ENCODE measurements around the gene GNG14. TPM values are rescaled to one million over a fixed set of nuclear protein-coding genes. Genes with fewer than 3 reads are reported as not detected.
"Not testable (repeated sequence)": the region's sequence is repeated elsewhere in the genome, so short reads cannot be mapped to it uniquely, and the experiment has no call there.

The GNG14 gene
- total and polyA plus RNA-seq, 2 donors = 0.14 TPM; not detected in 1

- 51% methylated on average over 26 of the region's 26 CpGs for WGBS
- peaks cover 33 to 37% of the 10 kb centered on the region in 2 donors for H3K36me3 ChIP-seq (ENCODE audit: control insufficient read depth in 2 of 2, insufficient read depth in 2 of 2, low read length in 1 of 2)
- H3K4me1 ChIP-seq (ENCODE audit: control insufficient read depth in 2 of 2, insufficient read depth in 2 of 2, low read length in 2 of 2) = peaks cover 22 to 42% of the 10 kb centered on the region in 2 donors
- H3K9me3 ChIP-seq (ENCODE audit: control insufficient read depth in 2 of 2, insufficient read depth in 1 of 2, low read length in 1 of 2) = no peaks in the 10 kb centered on the region
- peak overlapping the region; percentile 91 for H3K27ac ChIP-seq (ENCODE audit: low read depth in 1 of 2, low read length in 1 of 2)
- H3K4me3 ChIP-seq (ENCODE audit: low read length in 2 of 2) = peak overlapping the region; percentile 92 to 99
- H3K27me3 ChIP-seq (ENCODE audit: control insufficient read depth in 2 of 2, insufficient read depth in 1 of 2, low read length in 1 of 2) = no peaks in the 10 kb centered on the region
- DNase-seq (ENCODE audit: low read depth in 6 of 9, low spot score in 9 of 9) = no peak
These were observed 17.5 kb upstream of the GNG14 start for GRCh38 chr19:12670159-12670928.

GRCh38 chr19:12672744-12673143 is 15.1 kb upstream of the GNG14 start:
- Histone ChIP-seq H3K9me3 (ENCODE audit: control insufficient read depth in 2 of 2, insufficient read depth in 1 of 2, low read length in 1 of 2) (no peaks in the 10 kb centered on the region), H3K4me3 (ENCODE audit: low read length in 2 of 2) (no peak overlapping the region), H3K36me3 (ENCODE audit: control insufficient read depth in 2 of 2, insufficient read depth in 2 of 2, low read length in 1 of 2) (peaks cover 55 to 58% of the 10 kb centered on the region in 2 donors), H3K27me3 (ENCODE audit: control insufficient read depth in 2 of 2, insufficient read depth in 1 of 2, low read length in 1 of 2) (no peaks in the 10 kb centered on the region), H3K27ac (ENCODE audit: low read depth in 1 of 2, low read length in 1 of 2) (no peak overlapping the region), H3K4me1 (ENCODE audit: control insufficient read depth in 2 of 2, insufficient read depth in 2 of 2, low read length in 2 of 2) (peaks cover 10 to 23% of the 10 kb centered on the region in 2 donors)
- no peak for DNase-seq (ENCODE audit: low read depth in 6 of 9, low spot score in 9 of 9)
- WGBS = 96% methylated on average over 10 of the region's 10 CpGs

GRCh38 chr19:12675399-12675798 is 12.4 kb upstream of the GNG14 start:
- no peaks in the 10 kb centered on the region for H3K9me3 ChIP-seq (ENCODE audit: control insufficient read depth in 2 of 2, insufficient read depth in 1 of 2, low read length in 1 of 2)
- H3K27ac ChIP-seq (ENCODE audit: low read depth in 1 of 2, low read length in 1 of 2) = no peak overlapping the region
- H3K36me3 ChIP-seq (ENCODE audit: control insufficient read depth in 2 of 2, insufficient read depth in 2 of 2, low read length in 1 of 2) = peaks cover 73 to 75% of the 10 kb centered on the region in 2 donors
- peaks cover 0 to 11% of the 10 kb centered on the region in 2 donors for H3K4me1 ChIP-seq (ENCODE audit: control insufficient read depth in 2 of 2, insufficient read depth in 2 of 2, low read length in 2 of 2)
- no peak overlapping the region for H3K4me3 ChIP-seq (ENCODE audit: low read length in 2 of 2)
- 98% methylated on average over 10 of the region's 10 CpGs for WGBS
- H3K27me3 ChIP-seq (ENCODE audit: control insufficient read depth in 2 of 2, insufficient read depth in 1 of 2, low read length in 1 of 2) = no peaks in the 10 kb centered on the region
- DNase-seq (ENCODE audit: low read depth in 6 of 9, low spot score in 9 of 9) = no peak

- no peaks in the 10 kb centered on the region for H3K27me3 ChIP-seq (ENCODE audit: control insufficient read depth in 2 of 2, insufficient read depth in 1 of 2, low read length in 1 of 2)
These were observed 11.9 kb upstream of the GNG14 start for GRCh38 chr19:12675940-12676339.

GRCh38 chr19:12676384-12676792 is 11.4 kb upstream of the GNG14 start:
- H3K27me3 ChIP-seq (ENCODE audit: control insufficient read depth in 2 of 2, insufficient read depth in 1 of 2, low read length in 1 of 2) = no peaks in the 10 kb centered on the region
- no peaks in the 10 kb centered on the region for H3K9me3 ChIP-seq (ENCODE audit: control insufficient read depth in 2 of 2, insufficient read depth in 1 of 2, low read length in 1 of 2)
- H3K4me1 ChIP-seq (ENCODE audit: control insufficient read depth in 2 of 2, insufficient read depth in 2 of 2, low read length in 2 of 2) = peaks cover 0 to 15% of the 10 kb centered on the region in 2 donors
- no peak overlapping the region for H3K27ac ChIP-seq (ENCODE audit: low read depth in 1 of 2, low read length in 1 of 2)
- no peak overlapping the region for H3K4me3 ChIP-seq (ENCODE audit: low read length in 2 of 2)
- H3K36me3 ChIP-seq (ENCODE audit: control insufficient read depth in 2 of 2, insufficient read depth in 2 of 2, low read length in 1 of 2) = peaks cover 73 to 75% of the 10 kb centered on the region in 2 donors
- peak in 6 of 9 donors; percentile 67 to 85 (median 73) for DNase-seq (ENCODE audit: low read depth in 6 of 9, low spot score in 9 of 9)
- 50% methylated on average over 4 of the region's 4 CpGs for WGBS

More at GRCh38 chr19:12675940-12676339, 11.9 kb upstream of the GNG14 start:
- Histone ChIP-seq H3K36me3 (ENCODE audit: control insufficient read depth in 2 of 2, insufficient read depth in 2 of 2, low read length in 1 of 2) (peaks cover 73 to 75% of the 10 kb centered on the region in 2 donors), H3K9me3 (ENCODE audit: control insufficient read depth in 2 of 2, insufficient read depth in 1 of 2, low read length in 1 of 2) (no peaks in the 10 kb centered on the region), H3K4me1 (ENCODE audit: control insufficient read depth in 2 of 2, insufficient read depth in 2 of 2, low read length in 2 of 2) (peaks cover 0 to 10% of the 10 kb centered on the region in 2 donors), H3K4me3 (ENCODE audit: low read length in 2 of 2) (no peak overlapping the region), H3K27ac (ENCODE audit: low read depth in 1 of 2, low read length in 1 of 2) (no peak overlapping the region)
- no peak for DNase-seq (ENCODE audit: low read depth in 6 of 9, low spot score in 9 of 9)
- WGBS = 97% methylated on average over 15 of the region's 15 CpGs

- WGBS = 98% methylated on average over 12 of the region's 12 CpGs
- no peak for DNase-seq (ENCODE audit: low read depth in 6 of 9, low spot score in 9 of 9)
These were observed 10.9 kb upstream of the GNG14 start for GRCh38 chr19:12676928-12677327.

GRCh38 chr19:12678039-12678438 is 9.8 kb upstream of the GNG14 start:
- H3K9me3 ChIP-seq (ENCODE audit: control insufficient read depth in 2 of 2, insufficient read depth in 1 of 2, low read length in 1 of 2); H3K27ac ChIP-seq (ENCODE audit: low read depth in 1 of 2, low read length in 1 of 2); DNase-seq (ENCODE audit: low read depth in 6 of 9, low spot score in 9 of 9); H3K27me3 ChIP-seq (ENCODE audit: control insufficient read depth in 2 of 2, insufficient read depth in 1 of 2, low read length in 1 of 2); H3K4me3 ChIP-seq (ENCODE audit: low read length in 2 of 2): not testable (repeated sequence)
- H3K36me3 ChIP-seq (ENCODE audit: control insufficient read depth in 2 of 2, insufficient read depth in 2 of 2, low read length in 1 of 2) = peaks cover 63 to 65% of the 10 kb centered on the region in 2 donors
- H3K4me1 ChIP-seq (ENCODE audit: control insufficient read depth in 2 of 2, insufficient read depth in 2 of 2, low read length in 2 of 2) = peaks cover 0 to 15% of the 10 kb centered on the region in 2 donors
- 98% methylated on average over 5 of the region's 5 CpGs for WGBS

More at GRCh38 chr19:12676928-12677327, 10.9 kb upstream of the GNG14 start:
- Histone ChIP-seq H3K9me3 (ENCODE audit: control insufficient read depth in 2 of 2, insufficient read depth in 1 of 2, low read length in 1 of 2) (no peaks in the 10 kb centered on the region), H3K36me3 (ENCODE audit: control insufficient read depth in 2 of 2, insufficient read depth in 2 of 2, low read length in 1 of 2) (peaks cover 71 to 74% of the 10 kb centered on the region in 2 donors), H3K27ac (ENCODE audit: low read depth in 1 of 2, low read length in 1 of 2) (no peak overlapping the region), H3K27me3 (ENCODE audit: control insufficient read depth in 2 of 2, insufficient read depth in 1 of 2, low read length in 1 of 2) (no peaks in the 10 kb centered on the region), H3K4me1 (ENCODE audit: control insufficient read depth in 2 of 2, insufficient read depth in 2 of 2, low read length in 2 of 2) (peaks cover 0 to 15% of the 10 kb centered on the region in 2 donors), H3K4me3 (ENCODE audit: low read length in 2 of 2) (no peak overlapping the region)

GRCh38 chr19:12680034-12680433 is 7.8 kb upstream of the GNG14 start:
- H3K4me1 ChIP-seq (ENCODE audit: control insufficient read depth in 2 of 2, insufficient read depth in 2 of 2, low read length in 2 of 2) = peaks cover 0 to 15% of the 10 kb centered on the region in 2 donors
- H3K27ac ChIP-seq (ENCODE audit: low read depth in 1 of 2, low read length in 1 of 2) = no peak overlapping the region
- H3K9me3 ChIP-seq (ENCODE audit: control insufficient read depth in 2 of 2, insufficient read depth in 1 of 2, low read length in 1 of 2) = no peaks in the 10 kb centered on the region
- no peak for DNase-seq (ENCODE audit: low read depth in 6 of 9, low spot score in 9 of 9)
- H3K36me3 ChIP-seq (ENCODE audit: control insufficient read depth in 2 of 2, insufficient read depth in 2 of 2, low read length in 1 of 2) = peaks cover 47 to 49% of the 10 kb centered on the region in 2 donors
- 98% methylated on average over 9 of the region's 9 CpGs for WGBS
- no peak overlapping the region for H3K4me3 ChIP-seq (ENCODE audit: low read length in 2 of 2)
- H3K27me3 ChIP-seq (ENCODE audit: control insufficient read depth in 2 of 2, insufficient read depth in 1 of 2, low read length in 1 of 2) = no peaks in the 10 kb centered on the region

Measured in thymus (tissue), 11 donors.